Neuronal stem cell (in vitro differentiated cells): ENCODE measurements around the gene ART1.

ENCODE experiments used
- DNase-seq: peaks from one replicate; pipeline ENCODE4 v3.0.0-alpha.2; 2013; ENCODE audit warnings: low spot score
- H2AFZ ChIP-seq: one replicate; pipeline ENCODE4 v1.6.1; 2013; ENCODE audit warnings: mild to moderate bottlenecking, low read length, inconsistent platforms
- H2AK5ac ChIP-seq: 2 replicates; pipeline ENCODE4 v1.6.1; 2013; ENCODE audit warnings: low read depth, mild to moderate bottlenecking, inconsistent platforms, low read length, moderate library complexity, mixed read lengths
- H2BK120ac ChIP-seq: 2 replicates; pipeline ENCODE4 v1.6.1; 2013; ENCODE audit warnings: low read depth, mild to moderate bottlenecking, inconsistent platforms, low read length, moderate library complexity, mixed read lengths
- H2BK12ac ChIP-seq: one replicate; pipeline ENCODE4 v1.6.1; 2013; ENCODE audit warnings: low read length, inconsistent platforms
- H2BK15ac ChIP-seq: 2 replicates; pipeline ENCODE4 v1.6.1; 2013; ENCODE audit warnings: mild to moderate bottlenecking, low read length, inconsistent platforms, mixed read lengths
- H2BK5ac ChIP-seq: one replicate; pipeline ENCODE4 v1.6.1; 2013; ENCODE audit warnings: inconsistent platforms, mild to moderate bottlenecking, low read length, moderate library complexity
- H3K14ac ChIP-seq: one replicate; pipeline ENCODE4 v1.6.1; 2013; ENCODE audit warnings: low read length, inconsistent platforms
- H3K18ac ChIP-seq: 2 replicates; pipeline ENCODE4 v1.6.1; 2013; ENCODE audit warnings: low read length, inconsistent platforms
- H3K23ac ChIP-seq: 2 replicates; pipeline ENCODE4 v1.6.1; 2013; ENCODE audit warnings: low read depth, mild to moderate bottlenecking, mixed read lengths, low read length, inconsistent platforms; ENCODE audit not compliant: poor library complexity
- H3K27ac ChIP-seq: replicated peaks from 3 replicates; pipeline ENCODE4 v1.5.1; 2013; ENCODE audit warnings: low read length, inconsistent platforms
- H3K27me3 ChIP-seq, 3 experiments: 2 replicates each; pipeline ENCODE4 v1.6.1; 2013; ENCODE audit warnings: low read length in 3 of 3, mild to moderate bottlenecking in 2 of 3, inconsistent platforms in 1 of 3, low read depth in 1 of 3, mixed read lengths in 1 of 3, moderate library complexity in 1 of 3; ENCODE audit not compliant: control insufficient read depth in 3 of 3, insufficient read depth in 3 of 3
- H3K36me3 ChIP-seq, 2 donors: replicated peaks in 1 of 2; 2 replicates each; pipeline ENCODE4 v1.6.1; 2013; ENCODE audit warnings: low read length in 2 of 2; ENCODE audit not compliant: control insufficient read depth in 2 of 2, insufficient read depth in 2 of 2
- H3K4ac ChIP-seq: 2 replicates; pipeline ENCODE4 v1.6.1; 2013; ENCODE audit warnings: inconsistent platforms, mild to moderate bottlenecking, low read length, moderate library complexity
- H3K4me1 ChIP-seq, 2 donors: 1 replicate in 1 of 2; 2 replicates in 1 of 2; pipeline ENCODE4 v1.6.1; 2013; ENCODE audit warnings: low read length in 2 of 2, low read depth in 1 of 2; ENCODE audit not compliant: control insufficient read depth in 2 of 2, insufficient read depth in 1 of 2
- H3K4me2 ChIP-seq: one replicate; pipeline ENCODE4 v1.6.1; 2013; ENCODE audit warnings: mild to moderate bottlenecking, low read length, inconsistent platforms; ENCODE audit not compliant: insufficient read depth, poor library complexity, severe bottlenecking
- H3K4me3 ChIP-seq, 2 donors: 2 replicates each; pipeline ENCODE4 v1.5.1; 2013; ENCODE audit warnings: low read length in 2 of 2, mild to moderate bottlenecking in 2 of 2, inconsistent platforms in 1 of 2, moderate library complexity in 1 of 2
- H3K79me1 ChIP-seq: one replicate; pipeline ENCODE4 v1.6.1; 2013; ENCODE audit warnings: low read depth, mild to moderate bottlenecking, inconsistent platforms, low read length, moderate library complexity
- H3K9ac ChIP-seq: one replicate; pipeline ENCODE4 v1.6.1; 2013; ENCODE audit warnings: mild to moderate bottlenecking, low read depth, low read length, inconsistent platforms; ENCODE audit not compliant: poor library complexity
- H3K9me3 ChIP-seq, 2 donors: replicated peaks in 1 of 2; 2 replicates each; pipeline versions ENCODE3 to v1.6.1; 2013; ENCODE audit warnings: low read length in 2 of 2, mild to moderate bottlenecking in 2 of 2, inconsistent platforms in 1 of 2, low read depth in 1 of 2, mixed read lengths in 1 of 2, moderate library complexity in 1 of 2; ENCODE audit not compliant: control insufficient read depth in 2 of 2, insufficient read depth in 1 of 2
- H4K8ac ChIP-seq: one replicate; pipeline ENCODE4 v1.6.1; 2013; ENCODE audit warnings: low read depth, mild to moderate bottlenecking, inconsistent platforms, low read length, moderate library complexity
- H4K91ac ChIP-seq: one replicate; pipeline ENCODE4 v1.6.1; 2013; ENCODE audit warnings: low read length, low read depth, mild to moderate bottlenecking, inconsistent platforms; ENCODE audit not compliant: poor library complexity
- WGBS, 2 donors: extraction: QIAGEN DNeasy Blood & Tissue Kit; methylation state at CpG; one replicate each; pipeline ENCODE4 v1.1.7; 2013; ENCODE audit warnings: missing lambda C conversion rate in 2 of 2, mixed read lengths in 1 of 2; ENCODE audit not compliant: insufficient read length in 2 of 2, insufficient replicate concordance in 1 of 2; ENCODE audit errors: extremely low coverage in 2 of 2; 5-methylcytosine and 5-hydroxymethylcytosine counted together

The ART1 gene

DNA sequence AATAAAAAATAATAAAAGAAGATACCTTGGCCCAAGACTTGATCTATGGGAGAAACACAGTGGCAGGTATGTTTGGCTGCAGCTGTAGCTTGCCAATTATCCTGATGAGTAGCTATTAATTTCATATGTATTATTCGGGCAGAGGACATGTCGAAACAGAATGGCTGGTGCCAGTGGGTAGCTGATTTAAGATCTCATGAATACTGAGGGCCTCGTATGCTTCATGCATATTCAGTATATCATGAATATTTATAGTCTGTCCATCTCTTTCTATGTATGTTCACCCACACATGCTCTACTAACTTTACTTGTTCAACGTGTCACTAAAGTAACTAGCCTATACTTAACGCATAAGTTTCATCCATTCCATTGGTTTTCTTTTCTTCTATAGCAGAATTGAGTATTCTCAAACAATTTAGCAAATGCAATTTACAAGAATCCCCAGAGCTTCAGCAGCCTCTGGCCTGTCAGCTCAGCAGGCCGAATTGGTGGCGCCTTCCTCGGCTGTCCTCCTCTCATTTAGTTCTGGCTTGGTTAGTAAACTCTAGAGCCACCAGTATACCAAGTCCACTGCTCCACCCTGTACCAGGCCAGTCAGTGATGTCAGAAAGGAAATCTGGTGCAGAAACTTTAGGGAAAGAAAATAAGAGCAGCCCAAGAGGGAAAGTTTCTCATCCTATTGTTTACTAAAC is 21.0 kb upstream of the ART1 start:
- Histone ChIP-seq H2BK12ac (no peak overlapping the region), H2BK5ac (no peak overlapping the region), H3K27me3 (no peaks in the 10 kb centered on the region), H3K9ac (no peak overlapping the region), H3K27ac (no peak overlapping the region), H3K79me1 (no peaks in the 10 kb centered on the region), H4K91ac (no peak overlapping the region), H4K8ac (no peak overlapping the region), H2BK15ac (no peak overlapping the region), H2AK5ac (no peak overlapping the region), H3K23ac (no peak overlapping the region), H3K18ac (no peak overlapping the region), H3K36me3 (no peaks in the 10 kb centered on the region), H2AFZ (no peak overlapping the region), H3K9me3 (no peaks in the 10 kb centered on the region), H3K4me3 (no peak overlapping the region), H3K4ac (no peak overlapping the region), H2BK120ac (no peak overlapping the region), H3K14ac (no peak overlapping the region), H3K4me2 (no peak overlapping the region), H3K4me1 (no peaks in the 10 kb centered on the region)
- WGBS, 2 donors = no CpG with 5 or more reads among the region's 8 CpGs
- DNase-seq = no peak

DNA sequence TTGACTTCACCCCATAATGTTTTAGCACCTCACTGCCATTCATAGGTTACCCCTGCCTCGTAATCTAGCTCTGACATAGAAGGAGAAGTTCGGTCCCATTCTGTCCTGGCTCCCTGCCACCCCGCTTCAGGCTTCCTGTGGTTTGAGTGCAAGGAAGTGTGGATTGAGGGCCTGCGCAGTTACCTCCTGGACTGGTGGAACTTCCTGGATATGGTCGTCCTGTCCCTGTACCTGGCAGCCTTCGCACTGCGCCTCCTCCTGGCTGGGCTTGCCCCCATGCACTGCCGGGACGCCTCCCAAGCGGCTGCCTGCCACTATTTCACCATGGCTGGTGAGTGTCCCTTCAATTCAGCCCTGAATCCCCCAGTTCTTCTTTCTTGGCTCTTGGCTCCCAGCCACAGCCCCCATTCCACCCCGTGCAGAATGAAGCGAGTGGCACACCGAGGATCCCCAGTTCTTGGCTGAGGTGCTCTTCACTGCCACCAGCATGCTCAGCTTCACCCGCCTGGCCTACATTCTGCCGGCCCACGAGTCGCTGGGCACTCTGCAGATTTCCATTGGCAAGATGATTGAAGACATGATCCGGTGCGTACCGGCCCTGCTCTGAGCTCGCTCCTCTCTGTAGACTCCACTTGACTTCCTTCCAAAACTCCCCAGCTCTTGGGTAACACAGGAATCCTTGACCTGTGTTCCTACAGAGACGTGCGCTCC is 18.5 kb upstream of the ART1 start:
- no peak overlapping the region for H2BK5ac ChIP-seq
- H4K91ac ChIP-seq = no peak overlapping the region
- H4K8ac ChIP-seq = no peak overlapping the region
- H2AFZ ChIP-seq = no peak overlapping the region
- no peaks in the 10 kb centered on the region for H3K9me3 ChIP-seq
- H3K18ac ChIP-seq = peak overlapping the region; percentile 13
- no peaks in the 10 kb centered on the region for H3K79me1 ChIP-seq
- no peaks in the 10 kb centered on the region for H3K4me1 ChIP-seq
- H3K23ac ChIP-seq = no peak overlapping the region
- no peak overlapping the region for H2BK120ac ChIP-seq
- no peak overlapping the region for H3K27ac ChIP-seq
- H3K9ac ChIP-seq = no peak overlapping the region
- no peak overlapping the region for H3K4ac ChIP-seq
- no peak overlapping the region for H2BK12ac ChIP-seq
- no peak overlapping the region for H2AK5ac ChIP-seq
- WGBS, 2 donors = no CpG with 5 or more reads among the region's 23 CpGs
- H3K4me2 ChIP-seq = no peak overlapping the region
- DNase-seq = no peak
- no peaks in the 10 kb centered on the region for H3K36me3 ChIP-seq
- no peak overlapping the region for H2BK15ac ChIP-seq
- no peaks in the 10 kb centered on the region for H3K27me3 ChIP-seq
- no peak overlapping the region for H3K4me3 ChIP-seq
- H3K14ac ChIP-seq = no peak overlapping the region

DNA sequence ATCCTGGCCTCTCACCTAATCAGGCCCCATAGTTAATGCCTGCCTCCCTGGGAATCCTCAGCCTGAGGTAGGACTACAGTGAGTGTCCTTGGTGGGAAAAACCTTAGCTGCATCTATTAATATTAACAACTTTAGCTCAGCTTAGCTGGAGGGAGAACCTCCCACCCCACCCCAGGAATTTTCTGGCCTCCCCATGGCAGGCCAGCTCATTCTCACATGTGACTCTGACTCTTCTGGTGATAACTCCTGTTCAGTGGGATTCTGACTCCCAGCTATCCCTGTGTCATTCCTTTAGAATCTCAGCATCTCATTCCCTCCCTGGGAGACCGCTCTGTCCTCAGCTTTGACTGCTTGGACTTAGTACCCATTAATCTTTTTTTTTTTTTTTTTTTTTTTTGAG is 17.6 kb upstream of the ART1 start:
- Histone ChIP-seq H3K23ac (no peak overlapping the region), H3K27me3 (no peaks in the 10 kb centered on the region), H3K9ac (no peak overlapping the region), H2BK12ac (no peak overlapping the region), H3K14ac (no peak overlapping the region), H3K18ac (no peak overlapping the region), H2BK120ac (no peak overlapping the region), H3K9me3 (no peaks in the 10 kb centered on the region), H3K27ac (no peak overlapping the region), H4K8ac (no peak overlapping the region), H3K4ac (no peak overlapping the region), H3K4me1 (no peaks in the 10 kb centered on the region), H3K79me1 (no peaks in the 10 kb centered on the region), H2BK5ac (no peak overlapping the region), H2AFZ (no peak overlapping the region), H3K36me3 (no peaks in the 10 kb centered on the region), H3K4me3 (no peak overlapping the region), H3K4me2 (no peak overlapping the region), H2BK15ac (no peak overlapping the region), H2AK5ac (no peak overlapping the region), H4K91ac (no peak overlapping the region)
- WGBS, 2 donors = no CpG with 5 or more reads among the region's 1 CpG
- no peak for DNase-seq

DNA sequence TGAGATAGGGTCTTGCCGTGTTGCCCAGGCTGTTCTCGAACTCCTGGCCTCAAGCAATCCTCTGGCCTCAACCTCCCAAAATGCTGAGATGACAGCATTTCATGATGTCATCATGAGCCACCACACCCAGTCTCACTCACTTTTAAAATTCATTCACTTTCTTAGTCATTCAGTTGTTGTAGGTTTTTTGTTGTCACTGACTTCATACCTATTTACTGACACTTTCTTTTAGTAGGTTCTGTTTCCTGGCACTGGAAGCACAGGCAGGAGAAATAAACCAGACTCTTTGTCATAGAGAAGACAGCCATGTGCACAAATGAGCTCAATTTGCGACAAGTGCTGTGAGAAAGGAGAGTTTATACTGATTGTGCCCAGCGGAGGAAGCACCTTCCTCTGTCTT is 13.6 kb upstream of the ART1 start:
- H3K4ac ChIP-seq = no peak overlapping the region
- no peak overlapping the region for H3K9ac ChIP-seq
- H3K14ac ChIP-seq = no peak overlapping the region
- no peak overlapping the region for H2BK12ac ChIP-seq
- no peak overlapping the region for H3K4me2 ChIP-seq
- H3K4me1 ChIP-seq = no peaks in the 10 kb centered on the region
- no peak overlapping the region for H3K23ac ChIP-seq
- H4K91ac ChIP-seq = no peak overlapping the region
- no peaks in the 10 kb centered on the region for H3K36me3 ChIP-seq
- no peak for DNase-seq
- H3K27me3 ChIP-seq = peaks cover 0 to 11% (median 0%) of the 10 kb centered on the region in 3 experiments
- H2BK15ac ChIP-seq = no peak overlapping the region
- no peak overlapping the region for H3K18ac ChIP-seq
- H3K27ac ChIP-seq = no peak overlapping the region
- H3K4me3 ChIP-seq = no peak overlapping the region
- no peaks in the 10 kb centered on the region for H3K79me1 ChIP-seq
- H2AK5ac ChIP-seq = no peak overlapping the region
- H2AFZ ChIP-seq = no peak overlapping the region
- WGBS, 2 donors = no CpG with 5 or more reads among the region's 4 CpGs
- no peak overlapping the region for H2BK120ac ChIP-seq
- H4K8ac ChIP-seq = no peak overlapping the region
- H2BK5ac ChIP-seq = no peak overlapping the region
- H3K9me3 ChIP-seq = no peaks in the 10 kb centered on the region
